ENCODE measurements around the gene ZG16B. TPM values are rescaled to one million over a fixed set of nuclear protein-coding genes. Genes with fewer than 3 reads are reported as not detected.

Gene ZG16B
- total RNA-seq, 1 experiment from 2014 or later = 8.6 TPM

DNA sequence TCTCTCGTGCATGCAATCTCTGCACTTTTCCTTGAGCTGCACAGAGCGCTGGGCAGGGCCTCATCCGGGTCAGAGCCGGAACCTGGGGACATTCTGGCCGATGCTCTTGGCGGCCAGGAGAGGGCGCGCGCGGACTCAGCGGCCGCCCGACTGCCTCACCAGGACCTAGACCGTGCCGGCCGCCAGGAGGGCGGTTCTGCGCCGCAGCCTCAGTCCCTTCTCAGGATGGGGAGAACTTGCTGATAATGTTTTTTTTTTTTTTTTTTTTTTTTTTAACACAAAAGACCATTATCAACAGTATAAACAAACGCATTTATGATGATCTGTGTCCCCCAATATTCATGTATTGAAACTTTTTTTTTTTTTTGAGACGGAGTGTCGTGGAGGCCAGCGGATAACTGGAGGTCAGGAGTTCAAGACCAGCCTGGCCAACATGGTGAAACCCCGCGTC is 44.8 kb downstream of the ZG16B start:
- no peaks in the 10 kb centered on the region for H3K79me2 ChIP-seq (ENCODE audit: low read length)
- CTCF ChIA-PET = interaction anchor here (0.6 to 0.7 kb wide), 2 partner anchors 36 to 48 kb away, joined by 5 to 20 read pairs; no protein-coding TSS in a partner anchor
- no peaks in the 10 kb centered on the region for H3K9me3 ChIP-seq (ENCODE audit: low read length)
- H3K27ac ChIP-seq (ENCODE audit: low read length) = no peak overlapping the region
- no peak overlapping the region for H3K9ac ChIP-seq (ENCODE audit: low read length)
- no peaks in the 10 kb centered on the region for H3K4me1 ChIP-seq (ENCODE audit: insufficient read depth, low read length)
- TF ChIP-seq, protein P1, sequence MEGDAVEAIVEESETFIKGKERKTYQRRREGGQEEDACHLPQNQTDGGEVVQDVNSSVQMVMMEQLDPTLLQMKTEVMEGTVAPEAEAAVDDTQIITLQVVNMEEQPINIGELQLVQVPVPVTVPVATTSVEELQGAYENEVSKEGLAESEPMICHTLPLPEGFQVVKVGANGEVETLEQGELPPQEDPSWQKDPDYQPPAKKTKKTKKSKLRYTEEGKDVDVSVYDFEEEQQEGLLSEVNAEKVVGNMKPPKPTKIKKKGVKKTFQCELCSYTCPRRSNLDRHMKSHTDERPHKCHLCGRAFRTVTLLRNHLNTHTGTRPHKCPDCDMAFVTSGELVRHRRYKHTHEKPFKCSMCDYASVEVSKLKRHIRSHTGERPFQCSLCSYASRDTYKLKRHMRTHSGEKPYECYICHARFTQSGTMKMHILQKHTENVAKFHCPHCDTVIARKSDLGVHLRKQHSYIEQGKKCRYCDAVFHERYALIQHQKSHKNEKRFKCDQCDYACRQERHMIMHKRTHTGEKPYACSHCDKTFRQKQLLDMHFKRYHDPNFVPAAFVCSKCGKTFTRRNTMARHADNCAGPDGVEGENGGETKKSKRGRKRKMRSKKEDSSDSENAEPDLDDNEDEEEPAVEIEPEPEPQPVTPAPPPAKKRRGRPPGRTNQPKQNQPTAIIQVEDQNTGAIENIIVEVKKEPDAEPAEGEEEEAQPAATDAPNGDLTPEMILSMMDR (conservative IDR thresholded peaks at IDR 0.05; ENCODE audit: low read depth, low read length) = peak; percentile 78
- TF ChIP-seq EZH2phosphoT487 (IDR thresholded peaks at IDR 0.05; ENCODE audit: borderline replicate concordance, low read length) = no peak
- no peaks in the 10 kb centered on the region for H3F3A ChIP-seq (ENCODE audit: low read length, unreplicated experiment)
- peak overlapping the region; percentile 38; the same call in 1 of the 2 replicates for H2AFZ ChIP-seq (ENCODE audit: low read length)
- DNase-seq (peak; percentile 71), ATAC-seq (peak; percentile 99)
- POLR2A ChIA-PET (ENCODE audit: unreplicated experiment) = interaction anchor here (0.7 kb wide), 1 partner anchor 37 kb away, joined by 5 read pairs; the partner anchor contains the start of gene FLYWCH1
- 0 out of 2 replicates have a peak overlapping the region, but pooled peaks have one; percentile 16 for H3K4me2 ChIP-seq (ENCODE audit: low read length)
- H4K20me1 ChIP-seq (ENCODE audit: low read length) = no peaks in the 10 kb centered on the region
- BruUV-seq (replicated peaks) = no TSS peak
- intact Hi-C loops (cut with micrococcal nuclease) = loop anchor here (2.0 kb wide), 2 partner anchors 44 to 52 kb away; no protein-coding TSS in a partner anchor
- no peaks in the 10 kb centered on the region for H3K27me3 ChIP-seq (ENCODE audit: low read length)
- no peaks in the 10 kb centered on the region for H3K9me2 ChIP-seq (replicated peaks; ENCODE audit: low read length)
- H3K4me3 ChIP-seq (ENCODE audit: low read length) = no peak overlapping the region
- H3K36me3 ChIP-seq (ENCODE audit: low read depth, low read length) = no peaks in the 10 kb centered on the region

DNA sequence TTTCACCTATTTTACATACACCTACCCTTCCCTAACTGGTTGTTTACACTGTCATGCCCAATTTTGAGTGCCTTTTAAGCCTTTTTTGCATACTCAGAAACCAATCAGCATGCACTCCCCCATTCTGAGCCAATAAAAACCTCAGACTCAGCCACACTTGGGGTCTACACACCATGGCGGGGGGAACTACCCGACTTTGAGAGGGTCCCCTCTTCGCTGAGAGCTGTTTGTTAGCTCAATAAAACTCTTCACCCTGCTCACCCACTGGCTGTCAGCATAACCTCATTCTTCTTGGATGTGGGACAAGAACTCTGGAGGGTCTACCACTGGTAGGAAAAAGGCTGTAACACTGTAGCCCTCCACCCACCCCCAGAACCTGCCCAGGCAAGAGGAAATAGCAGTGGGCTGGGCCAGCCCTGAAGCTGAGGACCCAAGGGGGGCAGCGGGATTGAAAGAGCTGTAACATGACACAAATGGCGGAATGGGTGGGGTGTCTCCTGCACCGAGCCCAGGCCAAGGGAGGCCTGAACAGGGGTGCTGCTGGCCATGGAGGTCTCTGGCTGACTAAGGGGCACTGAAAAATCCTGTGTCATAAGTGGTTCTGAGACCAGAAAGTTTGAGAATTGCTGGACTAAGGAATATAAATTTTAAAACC is 49.9 kb downstream of the ZG16B start:
- Histone ChIP-seq H3K79me2 (ENCODE audit: low read length) (peaks cover 11% of the 10 kb centered on the region), H3K4me1 (ENCODE audit: insufficient read depth, low read length) (peaks cover 5% of the 10 kb centered on the region; the same call in 1 of the 2 replicates), H3K9me2 (replicated peaks; ENCODE audit: low read length) (no peaks in the 10 kb centered on the region), H3F3A (ENCODE audit: low read length, unreplicated experiment) (no peaks in the 10 kb centered on the region), H3K4me2 (ENCODE audit: low read length) (no peak overlapping the region), H3K36me3 (ENCODE audit: low read depth, low read length) (no peaks in the 10 kb centered on the region), H4K20me1 (ENCODE audit: low read length) (no peaks in the 10 kb centered on the region), H3K9ac (ENCODE audit: low read length) (no peak overlapping the region), H3K9me3 (ENCODE audit: low read length) (no peaks in the 10 kb centered on the region), H3K27ac (ENCODE audit: low read length) (no peak overlapping the region), H2AFZ (ENCODE audit: low read length) (no peak overlapping the region), H3K27me3 (ENCODE audit: low read length) (no peaks in the 10 kb centered on the region), H3K4me3 (ENCODE audit: low read length) (no peak overlapping the region)
- ChIA-PET CTCF (no interaction called here), POLR2A (ENCODE audit: unreplicated experiment) (no interaction called here)
- no TSS peak for BruUV-seq (replicated peaks)
- intact Hi-C loops (cut with micrococcal nuclease) = no loop called here
- ATAC-seq (no peak), DNase-seq (no peak)
- no peak for TF ChIP-seq EZH2 (IDR thresholded peaks at IDR 0.05; ENCODE audit: low read length, unreplicated experiment)
- TF ChIP-seq, protein P1 (conservative IDR thresholded peaks at IDR 0.05; ENCODE audit: low read depth, low read length) = no peak
- TF ChIP-seq EZH2phosphoT487 (IDR thresholded peaks at IDR 0.05; ENCODE audit: borderline replicate concordance, low read length) = no peak

Other genes with a start within 250 kb of the ZG16B start
- 52.2 and 62.1 TPM in 2 replicates for gene KCTD5, start 147.8 kb upstream of the ZG16B start, total RNA-seq (2014; rRNA removed)
- 1.2 TPM in 1 of 2 replicates, not detected in the other for gene PRSS27, start 110.1 kb upstream of the ZG16B start, total RNA-seq (2014; rRNA removed)
- 72.6 and 182 TPM in 2 replicates for gene SRRM2, start 77.7 kb upstream of the ZG16B start, total RNA-seq (2014; rRNA removed)
- 203 and 289 TPM in 2 replicates for gene ELOB, start 53.0 kb upstream of the ZG16B start, total RNA-seq (2014; rRNA removed)
- gene PRSS33, start 42.7 kb upstream of the ZG16B start, total RNA-seq (2014; rRNA removed) = 0.11 TPM in 1 of 2 replicates, not detected in the other
- gene PRSS41, start 31.8 kb upstream of the ZG16B start, total RNA-seq (2014; rRNA removed) = not detected in 2 replicates
- gene PRSS21, start 13.1 kb upstream of the ZG16B start, total RNA-seq (2014; rRNA removed) = not detected in 2 replicates
- 36.9 and 42.5 TPM in 2 replicates for gene PRSS22, start 27.9 kb downstream of the ZG16B start, total RNA-seq (2014; rRNA removed)
- 92.0 and 100 TPM in 2 replicates for gene FLYWCH2, start 52.9 kb downstream of the ZG16B start, total RNA-seq (2014; rRNA removed)
- gene FLYWCH1, start 81.6 kb downstream of the ZG16B start, total RNA-seq (2014; rRNA removed) = 41.4 and 54.7 TPM in 2 replicates
- 3.6 and 7.1 TPM in 2 replicates for gene KREMEN2, start 134.0 kb downstream of the ZG16B start, total RNA-seq (2014; rRNA removed)
- gene PAQR4, start 139.0 kb downstream of the ZG16B start, total RNA-seq (2014; rRNA removed) = 37.9 and 45.0 TPM in 2 replicates
- gene PKMYT1, start 150.1 kb downstream of the ZG16B start, total RNA-seq (2014; rRNA removed) = 51.9 and 109 TPM in 2 replicates
- 0.33 and 1.2 TPM in 2 replicates for gene CLDN9, start 182.6 kb downstream of the ZG16B start, total RNA-seq (2014; rRNA removed)
- gene CLDN6, start 187.9 kb downstream of the ZG16B start, total RNA-seq (2014; rRNA removed) = not detected in 2 replicates
- 667 and 713 TPM in 2 replicates for gene TNFRSF12A, start 190.1 kb downstream of the ZG16B start, total RNA-seq (2014; rRNA removed)
- 56.4 and 56.6 TPM in 2 replicates for gene HCFC1R1, start 193.6 kb downstream of the ZG16B start, total RNA-seq (2014; rRNA removed)
- gene THOC6, start 193.7 kb downstream of the ZG16B start, total RNA-seq (2014; rRNA removed) = 40.3 and 47.3 TPM in 2 replicates
- gene BICDL2, start 206.6 kb downstream of the ZG16B start, total RNA-seq (2014; rRNA removed) = 16.3 and 27.7 TPM in 2 replicates
- 0.29 and 0.51 TPM in 2 replicates for gene MMP25, start 216.3 kb downstream of the ZG16B start, total RNA-seq (2014; rRNA removed)
- gene IL32, start 235.3 kb downstream of the ZG16B start, total RNA-seq (2014; rRNA removed) = 8.8 and 10.8 TPM in 2 replicates

Data from PC-3 (cell line).